ENCODE results near the gene CHD9. TPM values are rescaled to one million over a fixed set of nuclear protein-coding genes. Genes with fewer than 3 reads are reported as not detected.

The CHD9 gene
- total and polyA plus RNA-seq, 7 donors = 13.8 to 88.5 (median 55.5) TPM

GRCh38 chr16:53369921-53370320 lies 315.1 kb downstream of the CHD9 start:
- Histone ChIP-seq H3K27ac (no peak overlapping the region), H3K9me3 (no peaks in the 10 kb centered on the region), H3K4me3 (no peak overlapping the region), H3K27me3 (peaks cover 5 to 49% (median 17%) of the 10 kb centered on the region in 3 donors), H3K36me3 (no peaks in the 10 kb centered on the region), H3K4me1 (peaks cover 0 to 5% (median 4%) of the 10 kb centered on the region in 4 donors)
- intact Hi-C loops (cut with DNase I) = no loop called here
- no peak for DNase-seq
- WGBS, 2 donors = 59 to 65% methylated on average over 1 of the region's 1 CpG
- TF ChIP-seq CTCF (IDR thresholded peaks at IDR 0.05) = no peak
- no peak for TF ChIP-seq POLR2AphosphoS5 (IDR thresholded peaks at IDR 0.05)
- TF ChIP-seq POLR2A (IDR thresholded peaks at IDR 0.05) = no peak
- no peak for TF ChIP-seq EP300 (IDR thresholded peaks at IDR 0.05)

GRCh38 chr16:53370827-53371226 lies 316.0 kb downstream of the CHD9 start:
- intact Hi-C loops (cut with DNase I) = no loop called here
- no peak for DNase-seq
- peaks cover 5 to 55% (median 17%) of the 10 kb centered on the region in 3 donors for H3K27me3 ChIP-seq

GRCh38 chr16:53372992-53373871 lies 318.4 kb downstream of the CHD9 start:
- DNase-seq = no peak
- Histone ChIP-seq H3K4me3 (peak overlapping the region in 1 of 4 donors; percentile 10), H3K36me3 (no peaks in the 10 kb centered on the region), H3K4me1 (peaks cover 0 to 5% (median 4%) of the 10 kb centered on the region in 4 donors), H3K27me3 (peaks cover 4 to 56% (median 17%) of the 10 kb centered on the region in 3 donors), H3K27ac (no peak overlapping the region), H3K9me3 (no peaks in the 10 kb centered on the region)
- TF ChIP-seq POLR2AphosphoS5 (IDR thresholded peaks at IDR 0.05) (no peak), EP300 (IDR thresholded peaks at IDR 0.05) (no peak), CTCF (IDR thresholded peaks at IDR 0.05) (no peak), POLR2A (IDR thresholded peaks at IDR 0.05) (no peak)
- intact Hi-C loops (cut with DNase I) = no loop called here
- WGBS, 2 donors = 14 to 17% methylated on average over 56 of the region's 56 CpGs

More at GRCh38 chr16:53370827-53371226, 316.0 kb downstream of the CHD9 start:
- Histone ChIP-seq H3K9me3 (no peaks in the 10 kb centered on the region), H3K36me3 (no peaks in the 10 kb centered on the region), H3K27ac (no peak overlapping the region), H3K4me3 (no peak overlapping the region), H3K4me1 (peaks cover 0 to 5% (median 4%) of the 10 kb centered on the region in 4 donors)
- TF ChIP-seq POLR2A (IDR thresholded peaks at IDR 0.05) = no peak
- TF ChIP-seq CTCF (IDR thresholded peaks at IDR 0.05) = no peak
- TF ChIP-seq POLR2AphosphoS5 (IDR thresholded peaks at IDR 0.05) = no peak
- no peak for TF ChIP-seq EP300 (IDR thresholded peaks at IDR 0.05)

GRCh38 chr16:53374800-53375199 lies 320.0 kb downstream of the CHD9 start:
- intact Hi-C loops (cut with DNase I) = no loop called here
- TF ChIP-seq POLR2AphosphoS5 (IDR thresholded peaks at IDR 0.05) (no peak), POLR2A (IDR thresholded peaks at IDR 0.05) (no peak), CTCF (IDR thresholded peaks at IDR 0.05) (no peak), EP300 (IDR thresholded peaks at IDR 0.05) (no peak)
- no peak for DNase-seq
- 94 to 95% methylated on average over 5 of the region's 5 CpGs for WGBS, 2 donors
- Histone ChIP-seq H3K27me3 (peaks cover 4 to 48% (median 17%) of the 10 kb centered on the region in 3 donors), H3K27ac (no peak overlapping the region), H3K9me3 (no peaks in the 10 kb centered on the region), H3K36me3 (no peaks in the 10 kb centered on the region), H3K4me3 (no peak overlapping the region), H3K4me1 (peaks cover 0 to 5% (median 4%) of the 10 kb centered on the region in 4 donors)

Data from sigmoid colon (tissue), 7 donors.